Eye (tissue), 1 donor: ENCODE results near the gene DBNDD2.

ENCODE experiments used
- DNase-seq: peaks from one replicate; pipeline ENCODE4 v3.0.0-alpha.2; 2015

The DBNDD2 gene

DNA sequence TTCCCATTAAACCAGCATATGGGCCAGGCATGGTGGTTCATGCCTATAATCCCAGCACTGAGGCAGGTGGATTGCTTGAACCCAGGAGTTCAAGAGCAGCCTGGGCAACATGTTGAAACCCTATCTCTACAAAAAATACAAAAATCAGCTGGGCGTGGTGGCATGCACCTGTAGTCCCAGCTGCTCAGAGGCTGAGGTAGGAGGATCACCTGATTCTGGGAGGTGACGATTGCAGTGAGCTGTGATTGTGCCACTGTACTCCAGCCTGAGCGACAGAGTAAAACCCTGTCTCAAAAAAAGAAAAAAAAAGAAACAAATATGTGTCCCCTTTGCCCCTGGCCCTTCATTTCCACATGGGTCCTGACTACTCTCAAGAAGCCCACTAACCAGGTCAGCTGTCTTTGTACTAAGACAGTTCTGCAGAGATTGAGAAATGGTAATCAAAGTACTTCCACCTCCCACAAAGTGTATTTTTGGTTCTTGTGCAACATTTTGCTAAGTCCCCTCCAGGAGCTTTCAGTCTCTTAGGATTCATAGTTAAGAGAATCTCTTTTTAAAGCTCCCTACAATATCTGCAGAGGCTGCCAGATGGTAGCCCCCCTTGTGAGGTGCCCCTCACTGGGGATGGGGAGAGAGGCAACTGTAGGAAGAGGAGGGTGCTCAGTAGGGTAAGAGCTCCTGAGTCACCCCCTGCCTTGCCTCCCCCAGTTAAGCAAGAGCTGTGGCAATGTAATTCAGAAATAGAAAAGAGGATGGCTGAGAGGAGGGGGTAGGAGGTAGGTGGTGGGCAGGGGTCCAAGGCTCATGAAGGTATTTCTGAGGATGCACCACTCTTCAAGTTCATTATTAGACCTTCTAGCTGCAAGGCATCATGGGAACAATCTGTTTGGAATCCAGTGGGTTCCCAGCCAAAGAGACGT lies 44.9 kb downstream of the DBNDD2 start:
- DNase-seq = no peak

GRCh38 chr20:45456632-45457031 lies 48.5 kb downstream of the DBNDD2 start:
- peak; percentile 37 for DNase-seq

- no peak for DNase-seq
These were observed 51.5 kb downstream of the DBNDD2 start for GRCh38 chr20:45459606-45460005.
